Measurements from ENCODE around the gene PGPEP1.

- TF ChIP-seq REST (IDR thresholded peaks at IDR 0.05; ENCODE audit: low read depth) (no peak), RAD21 (IDR thresholded peaks at IDR 0.05; ENCODE audit: low read depth) (peak; percentile 15; the same call in 1 of the 2 replicates), TAF1 (IDR thresholded peaks at IDR 0.05; ENCODE audit: low read depth) (peak; percentile 23; the same call in 1 of the 2 replicates), EP300 (IDR thresholded peaks at IDR 0.05; ENCODE audit: borderline replicate concordance) (peak; percentile 96), MAX (IDR thresholded peaks at IDR 0.05) (peak; percentile 99), CEBPB (IDR thresholded peaks at IDR 0.05) (no peak), FOXM1 (IDR thresholded peaks at IDR 0.05; ENCODE audit: borderline replicate concordance, low read depth) (peak; percentile 84), ZBTB7A (IDR thresholded peaks at IDR 0.05; ENCODE audit: low read depth) (peak; percentile 72; the same call in 1 of the 2 replicates), CREB1 (IDR thresholded peaks at IDR 0.05; ENCODE audit: low read depth) (no peak), YY1 (IDR thresholded peaks at IDR 0.05; ENCODE audit: low read depth) (peak; percentile 53; the same call in 1 of the 2 replicates), TCF12 (IDR thresholded peaks at IDR 0.05; ENCODE audit: low read depth) (peak; percentile 96), USF1 (IDR thresholded peaks at IDR 0.05) (peak; percentile 98), NFIC (IDR thresholded peaks at IDR 0.05) (peak; percentile 79), TEAD4 (IDR thresholded peaks at IDR 0.05) (peak; percentile 84)
Measured at GRCh38 chr19:18373892-18374629, 33.7 kb downstream of the PGPEP1 start.
